Osteocyte (in vitro differentiated cells): ENCODE data around the gene RAP1GAP2. TPM values are rescaled to one million over a fixed set of nuclear protein-coding genes. Genes with fewer than 3 reads are reported as not detected.
"Not testable (repeated sequence)": the region's sequence is repeated elsewhere in the genome, so short reads cannot be mapped to it uniquely, and the experiment has no call there.

Source experiments
- DNase-seq: peaks from one replicate; pipeline ENCODE4 v3.0.0; 2021; ENCODE audit warnings: mixed read lengths; ENCODE audit not compliant: unreplicated experiment; ENCODE audit errors: extremely low spot score
- H3K27ac Mint-ChIP-seq: one replicate; pipeline ENCODE4 v1.8.0; 2021; ENCODE audit warnings: mild to moderate bottlenecking, mixed read lengths; ENCODE audit not compliant: unreplicated experiment
- H3K27me3 Mint-ChIP-seq: one replicate; pipeline ENCODE4 v1.8.0; 2021; ENCODE audit warnings: mixed read lengths; ENCODE audit not compliant: unreplicated experiment
- H3K36me3 Mint-ChIP-seq: one replicate; pipeline ENCODE4 v1.8.0; 2021; ENCODE audit warnings: mixed read lengths; ENCODE audit not compliant: unreplicated experiment
- H3K4me1 Mint-ChIP-seq: one replicate; pipeline ENCODE4 v1.8.0; 2021; ENCODE audit warnings: mixed read lengths; ENCODE audit not compliant: unreplicated experiment
- H3K4me3 Mint-ChIP-seq: one replicate; pipeline ENCODE4 v1.8.0; 2021; ENCODE audit warnings: mild to moderate bottlenecking, moderate library complexity, mixed read lengths; ENCODE audit not compliant: unreplicated experiment
- H3K9me3 Mint-ChIP-seq: one replicate; pipeline ENCODE4 v1.8.0; 2021; ENCODE audit warnings: mixed read lengths; ENCODE audit not compliant: unreplicated experiment
- microRNA-seq: library from miRNA; unstranded; fragments of <30 nt; microRNA quantifications from one replicate; pipeline ENCODE4 v1.1.0, GENCODE V29; 2020; ENCODE audit not compliant: unreplicated experiment
- total RNA-seq: library from RNA; stranded (reverse); gene quantifications from 2 replicates; pipeline ENCODE4 v1.2.1, GENCODE V29; 2021

RAP1GAP2 gene
- total RNA-seq, 1 donor from 2014 or later = 6.3 TPM

DNA sequence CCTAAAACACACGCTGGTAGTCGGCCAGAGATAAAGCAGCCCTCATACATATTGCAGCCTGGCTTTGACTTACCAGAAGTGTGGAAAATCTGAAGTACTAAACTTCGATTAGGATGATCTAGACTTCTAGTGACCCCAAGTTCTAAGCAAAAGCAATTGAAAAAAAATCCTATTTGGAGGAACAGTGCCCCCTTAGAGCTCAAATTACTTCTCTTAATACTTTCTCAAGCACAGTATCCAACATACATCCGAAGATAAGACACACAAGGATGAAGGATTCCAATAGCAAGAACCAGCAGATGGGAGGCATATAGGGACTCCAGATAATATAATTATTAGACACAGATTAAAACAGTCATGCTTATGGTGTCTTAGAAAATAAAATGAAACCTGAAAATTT, 277.6 kb downstream of the RAP1GAP2 start:
- H3K36me3 Mint-ChIP-seq, H3K4me3 Mint-ChIP-seq, H3K27ac Mint-ChIP-seq: not testable (repeated sequence)

More for the DNA sequence above, 277.6 kb downstream of the RAP1GAP2 start:
- not testable (repeated sequence) for H3K4me1 Mint-ChIP-seq, H3K9me3 Mint-ChIP-seq, DNase-seq
- H3K27me3 Mint-ChIP-seq = peaks cover 23% of the 10 kb centered on the region

Small RNAs within 50 kb of the gene (microRNA-seq; reads per million reads assigned to microRNA genes)
- gene MIR1253 = not detected

Other genes with a start within 250 kb of the RAP1GAP2 start
- 136 and 138 TPM in 2 replicates for gene PAFAH1B1, start 202.8 kb upstream of the RAP1GAP2 start, total RNA-seq
- gene CLUH, start 84.7 kb upstream of the RAP1GAP2 start, total RNA-seq = 47.0 and 49.4 TPM in 2 replicates
- gene CCDC92B, start 46.8 kb upstream of the RAP1GAP2 start, total RNA-seq = not detected in 2 replicates